ENCODE measurements around the gene CDC42.
"Not testable (repeated sequence)": the region's sequence is repeated elsewhere in the genome, so short reads cannot be mapped to it uniquely, and the experiment has no call there.

Gene CDC42

DNA sequence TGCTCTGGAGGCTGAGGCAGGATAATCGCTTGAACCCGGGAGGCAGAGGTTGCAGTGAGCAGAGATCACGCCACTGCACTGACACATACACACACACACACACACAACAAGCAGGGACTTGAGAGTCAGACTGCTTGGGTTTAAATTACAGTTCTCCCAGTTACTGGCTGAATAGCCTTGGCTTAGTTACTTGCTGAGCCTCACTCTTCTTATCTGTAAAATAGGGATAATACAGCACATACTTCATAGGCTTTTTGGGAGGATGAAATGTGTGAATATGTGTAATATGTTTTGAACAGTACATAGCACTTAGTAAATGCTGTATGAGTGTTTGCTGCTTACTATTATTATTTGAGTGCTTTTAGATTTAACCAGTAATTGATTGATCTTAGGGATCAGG, 23.8 kb downstream of the CDC42 start:
- no peak for DNase-seq (ENCODE audit: low read depth)

DNA sequence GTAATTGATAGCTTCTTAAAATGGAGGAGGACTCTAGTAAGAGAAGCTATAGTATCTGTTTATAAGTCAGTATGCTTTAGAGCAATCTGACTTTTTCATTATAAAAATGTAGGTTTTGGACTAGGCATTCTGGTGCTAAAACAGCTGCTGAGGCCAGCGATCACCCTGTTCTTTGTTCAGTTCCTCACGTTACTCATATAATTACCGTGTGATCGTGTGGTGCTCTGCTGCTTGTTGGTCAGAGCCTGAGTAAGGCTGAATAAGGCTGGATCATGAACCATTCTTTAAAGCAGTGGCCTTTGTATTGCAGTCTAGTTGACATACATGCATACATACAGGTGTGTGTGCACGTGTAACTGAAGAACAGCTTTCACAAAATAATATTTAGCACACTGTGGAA, 25.2 kb downstream of the CDC42 start:
- no peak for DNase-seq (ENCODE audit: low read depth)

- DNase-seq (ENCODE audit: low read depth): no peak
Measured at GRCh38 chr1:22078133-22078532, 25.6 kb downstream of the CDC42 start.

DNA sequence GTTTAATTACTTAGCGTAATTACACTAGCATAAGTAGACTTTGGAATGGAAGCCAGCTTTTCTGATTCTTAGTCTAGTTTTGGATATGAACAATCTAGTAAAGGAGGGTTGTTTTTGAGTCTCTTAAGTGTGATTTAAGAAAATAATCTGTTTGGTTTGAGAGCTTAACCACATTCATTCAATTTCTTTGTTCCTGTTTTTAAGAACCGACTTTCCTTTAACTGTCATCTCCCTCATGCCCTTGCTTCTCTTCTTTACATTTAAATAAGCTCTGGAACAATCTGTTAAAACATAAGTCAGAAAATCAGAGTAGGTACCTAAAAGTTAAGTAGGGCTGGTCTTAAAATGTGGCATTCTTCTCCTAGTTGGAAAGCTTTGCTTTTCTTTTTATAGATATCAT, 27.7 kb downstream of the CDC42 start:
- DNase-seq (ENCODE audit: low read depth): no peak

- DNase-seq (ENCODE audit: low read depth): no peak
Measured at GRCh38 chr1:22088331-22088730, 35.8 kb downstream of the CDC42 start.

GRCh38 chr1:22089134-22089571, 36.6 kb downstream of the CDC42 start:
- DNase-seq (ENCODE audit: low read depth): no peak

DNA sequence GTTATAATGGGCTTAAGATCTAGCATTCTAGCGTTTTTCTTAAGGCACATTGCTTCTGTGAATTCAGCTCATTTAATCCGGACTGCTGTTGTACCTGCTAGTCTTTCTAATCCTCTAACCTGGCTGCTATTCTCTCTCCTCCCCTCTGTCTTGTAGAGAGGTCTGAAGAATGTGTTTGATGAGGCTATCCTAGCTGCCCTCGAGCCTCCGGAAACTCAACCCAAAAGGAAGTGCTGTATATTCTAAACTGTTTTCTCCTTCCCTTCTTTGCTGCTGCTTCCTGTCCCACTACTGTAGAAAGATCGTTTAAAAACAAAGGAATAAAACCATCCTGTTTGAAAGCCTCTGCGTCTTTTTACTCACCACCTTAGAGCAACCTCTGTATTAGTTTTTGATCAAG, 37.3 kb downstream of the CDC42 start:
- no peak for DNase-seq (ENCODE audit: low read depth)

DNA sequence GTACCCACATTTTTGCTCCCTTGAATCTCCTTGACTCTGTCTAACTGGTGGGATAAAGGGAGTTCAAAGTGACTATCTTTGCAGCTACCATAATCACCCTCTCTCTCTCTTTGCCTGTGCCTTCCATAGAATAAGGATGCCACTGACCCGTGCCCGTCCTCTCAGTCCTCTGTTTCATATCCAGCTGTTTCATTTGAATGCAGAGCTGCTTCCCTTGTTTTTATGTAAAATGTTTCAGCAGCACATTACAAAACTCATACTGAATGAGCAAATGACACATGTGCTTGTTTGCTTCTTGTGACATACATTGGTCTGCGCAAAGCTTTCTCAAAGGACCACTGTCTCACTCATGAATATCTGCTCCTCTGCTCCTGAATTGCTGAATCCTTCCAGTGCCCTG, 38.4 kb downstream of the CDC42 start:
- DNase-seq (ENCODE audit: low read depth): no peak

GRCh38 chr1:22092026-22092768, 39.7 kb downstream of the CDC42 start:
- not testable (repeated sequence) for DNase-seq (ENCODE audit: low read depth)

DNA sequence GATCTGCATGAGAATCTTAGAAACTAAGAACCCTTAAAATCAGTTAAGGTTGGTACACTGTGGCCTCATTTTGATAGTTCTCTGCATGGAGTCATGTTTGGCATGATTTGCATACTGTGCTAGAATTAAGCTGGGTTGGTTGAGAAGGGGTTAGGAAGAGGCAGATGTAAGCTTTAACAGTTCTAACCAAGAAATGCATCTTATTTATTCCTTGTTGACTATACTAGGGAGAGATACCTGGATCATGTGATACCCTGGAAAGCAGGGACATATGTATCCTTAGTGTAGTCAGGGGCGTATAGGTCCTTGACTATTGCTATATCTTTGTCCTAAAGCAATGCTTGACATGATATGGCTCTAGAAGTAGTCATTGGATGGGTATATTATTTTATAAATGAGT, 41.0 kb downstream of the CDC42 start:
- DNase-seq (ENCODE audit: low read depth): no peak

- no peak for DNase-seq (ENCODE audit: low read depth)
Measured at GRCh38 chr1:22096036-22096435, 43.5 kb downstream of the CDC42 start.

GRCh38 chr1:22096463-22096862, 44.0 kb downstream of the CDC42 start:
- no peak for DNase-seq (ENCODE audit: low read depth)

GRCh38 chr1:22098752-22099151, 46.2 kb downstream of the CDC42 start:
- DNase-seq (ENCODE audit: low read depth): no peak

DNA sequence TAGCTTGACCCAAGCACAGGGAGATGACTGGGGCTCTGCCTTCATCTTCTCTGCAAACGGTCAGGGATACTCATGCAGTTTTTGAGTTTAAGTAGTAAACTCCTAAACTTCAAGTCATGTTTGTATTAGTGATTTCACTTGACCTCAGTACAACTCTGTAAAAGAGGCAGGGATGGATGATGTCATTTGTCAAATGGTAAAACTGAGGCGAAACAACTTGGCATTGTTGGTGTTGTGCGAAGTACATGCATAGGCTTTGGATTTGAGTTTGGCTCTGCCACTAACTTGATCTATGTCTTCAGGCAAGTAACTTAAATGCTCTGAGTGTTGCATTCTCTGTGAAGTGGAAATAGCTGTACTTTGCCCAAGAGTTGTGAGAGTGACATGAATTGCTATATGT, 47.7 kb downstream of the CDC42 start:
- no peak for DNase-seq (ENCODE audit: low read depth)

- no peak for DNase-seq (ENCODE audit: low read depth)
Measured at GRCh38 chr1:22101199-22101598, 48.7 kb downstream of the CDC42 start.

DNA sequence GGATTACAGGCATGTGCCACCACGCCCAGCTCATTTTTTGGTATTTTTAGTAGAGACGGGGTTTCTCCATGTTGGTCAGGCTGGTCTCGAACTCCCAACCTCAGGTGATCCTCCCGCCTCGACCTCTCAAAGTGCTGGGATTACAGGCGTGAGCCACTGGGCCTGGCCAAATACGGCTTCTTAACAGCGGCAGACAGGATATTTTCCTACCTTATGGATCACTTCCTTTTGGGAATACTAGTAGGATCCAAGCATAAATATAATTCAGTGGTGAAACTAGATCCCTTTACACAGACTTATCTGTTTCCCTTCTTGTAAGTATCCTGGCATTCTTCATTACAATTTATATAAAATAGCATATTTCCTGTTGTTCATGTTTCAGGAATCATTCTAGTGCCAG, 49.5 kb downstream of the CDC42 start:
- no peak for DNase-seq (ENCODE audit: low read depth)

- DNase-seq (ENCODE audit: low read depth): no peak
Measured at GRCh38 chr1:22102746-22103145, 50.2 kb downstream of the CDC42 start.

DNA sequence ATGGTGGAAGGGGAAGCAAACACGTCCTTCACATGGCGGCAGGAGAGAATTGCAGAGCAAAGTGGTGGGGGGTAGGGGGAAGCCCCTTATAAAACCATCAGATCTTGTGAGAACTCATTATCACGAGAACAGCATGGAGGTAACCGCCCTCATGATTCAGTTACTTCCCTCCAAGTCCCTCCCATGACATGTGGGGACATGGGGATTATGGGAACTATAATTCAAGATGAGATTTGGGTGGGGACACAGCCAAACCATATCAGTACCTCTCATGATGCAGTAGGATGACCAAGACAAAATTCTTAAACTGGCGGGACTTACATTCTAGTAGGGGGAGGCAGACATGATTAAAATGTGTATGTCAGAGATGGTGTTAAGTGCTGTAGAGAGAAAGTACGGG, 51.6 kb downstream of the CDC42 start:
- DNase-seq (ENCODE audit: low read depth): no peak

- no peak for DNase-seq (ENCODE audit: low read depth)
Measured at GRCh38 chr1:22104865-22105437, 52.4 kb downstream of the CDC42 start.

DNA sequence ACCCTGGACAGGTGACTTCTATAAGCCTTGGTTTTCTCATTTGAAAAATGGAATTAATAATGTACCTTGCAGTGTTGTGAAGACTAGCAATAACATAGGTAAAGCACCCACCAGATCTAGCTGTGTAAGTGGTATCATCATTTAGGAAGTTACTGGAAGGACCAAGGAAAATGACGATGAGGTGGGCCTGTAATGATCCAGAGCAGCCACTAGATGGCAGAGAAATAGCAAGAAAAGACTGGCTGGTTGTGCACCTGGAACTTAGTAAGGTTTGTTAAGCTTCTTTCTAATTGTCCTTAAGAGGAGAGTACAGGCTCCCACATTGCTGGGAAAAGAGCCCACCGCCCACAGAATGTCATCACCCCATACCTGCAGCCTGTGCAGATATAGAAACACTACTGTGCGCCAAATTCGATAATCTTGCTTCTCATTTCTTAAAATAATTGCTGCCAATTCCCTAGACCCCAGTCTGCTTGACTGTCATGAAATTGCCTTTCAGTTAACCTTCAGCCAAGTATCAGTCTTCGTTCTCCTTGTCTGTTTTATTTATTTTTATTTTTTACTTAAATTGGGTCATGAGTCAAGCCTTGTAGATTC, 53.2 kb downstream of the CDC42 start:
- no peak for DNase-seq (ENCODE audit: low read depth)

- DNase-seq (ENCODE audit: low read depth): no peak
Measured at GRCh38 chr1:22107126-22107525, 54.6 kb downstream of the CDC42 start.

DNA sequence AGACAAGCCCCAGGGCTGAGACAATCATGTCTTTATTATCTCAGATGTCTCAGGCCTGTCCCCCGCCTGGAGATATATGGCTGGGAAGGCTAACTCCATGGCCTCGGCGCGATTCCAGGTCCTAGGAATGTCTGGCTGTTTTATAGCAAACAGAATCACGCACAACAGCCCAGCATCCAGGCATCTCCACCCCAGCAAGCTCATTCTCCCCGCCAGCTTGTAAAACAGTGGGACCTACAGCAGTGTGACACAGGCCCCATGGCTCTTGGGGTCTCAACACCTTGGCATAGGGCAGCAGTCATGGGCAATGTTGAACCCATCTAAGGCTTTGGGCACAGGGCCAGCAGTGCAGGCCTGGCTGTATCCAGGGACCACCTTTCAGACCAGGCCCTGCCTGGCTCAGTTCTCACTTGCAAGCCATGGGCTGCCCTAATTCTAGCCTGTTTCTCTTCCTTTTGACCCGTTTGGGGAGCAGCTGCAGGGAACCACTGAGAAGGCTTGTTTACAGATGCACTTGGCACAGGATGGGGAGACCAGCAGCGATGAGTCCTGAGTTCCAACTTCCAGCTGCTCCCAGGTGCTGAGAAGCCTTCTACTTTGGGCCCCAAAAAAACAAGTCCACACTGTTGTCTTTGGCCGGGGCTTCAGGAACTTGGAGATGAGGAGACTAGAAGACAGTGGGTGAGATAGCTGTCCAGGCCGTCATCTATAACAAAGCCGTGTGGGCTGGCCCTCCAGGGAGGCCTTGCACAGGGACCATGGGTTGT, 56.0 kb downstream of the CDC42 start:
- no peak for DNase-seq (ENCODE audit: low read depth)

DNA sequence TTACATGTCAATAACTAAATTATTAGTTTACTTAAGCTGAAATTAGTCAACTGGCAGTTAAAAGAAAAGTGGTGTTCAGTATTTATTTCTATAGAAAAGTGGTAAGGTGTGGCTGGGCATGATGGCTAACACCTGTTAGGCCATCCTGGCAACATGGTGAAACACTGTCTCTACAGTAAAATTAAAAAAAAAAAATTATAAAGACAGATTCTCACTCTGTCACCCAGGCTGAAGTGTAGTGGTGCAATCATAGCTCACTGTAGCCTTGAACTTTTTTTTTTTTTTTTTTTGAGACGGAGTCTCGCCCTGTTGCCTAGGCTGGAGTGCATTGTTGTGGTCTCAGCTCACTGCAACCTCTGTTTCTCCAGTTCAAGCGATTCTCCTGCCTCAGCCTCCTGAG, 57.5 kb downstream of the CDC42 start:
- DNase-seq (ENCODE audit: low read depth): no peak
